Activated CD4-positive, alpha-beta T cell treated with anti-CD3 and anti-CD28 coated beads for 36 hours (primary cell): ENCODE measurements around the gene CCDC50. TPM values are rescaled to one million over a fixed set of nuclear protein-coding genes. Genes with fewer than 3 reads are reported as not detected.
A peak's percentile ranks its signal among the peaks of the same experiment; 100 is the strongest.

ENCODE experiments used
- ATAC-seq: fragments of 200-7000 bp; cut with Tn5 transposase; one replicate; pipeline ENCODE4 v1.10.0; 2021; ENCODE audit warnings: mild to moderate bottlenecking, moderate library complexity
- CTCF ChIA-PET: fragments of 350-600 bp; sonication (Branson Sonifier 250); formaldehyde crosslinking; loops from one replicate; lab custom pipeline; 2021; ENCODE audit warnings: antibody characterized with exemption; lab: Charles Lee
- POLR2A ChIA-PET: fragments of 350-600 bp; sonication (Branson Sonifier 250); formaldehyde crosslinking; loops from one replicate; lab custom pipeline; 2021; ENCODE audit warnings: antibody characterized with exemption, inconsistent platforms; lab: Charles Lee
- DNase-seq: peaks from one replicate; pipeline ENCODE4 v3.0.0-alpha.2; 2020
- H3K27ac Mint-ChIP-seq: one replicate; pipeline ENCODE4 v1.8.0; 2021; ENCODE audit warnings: mixed read lengths
- H3K27me3 Mint-ChIP-seq: one replicate; pipeline ENCODE4 v1.8.0; 2021; ENCODE audit warnings: mixed read lengths
- H3K36me3 Mint-ChIP-seq: one replicate; pipeline ENCODE4 v1.8.0; 2021; ENCODE audit warnings: low read depth, mixed read lengths
- H3K4me1 Mint-ChIP-seq: one replicate; pipeline ENCODE4 v1.8.0; 2021; ENCODE audit warnings: mixed read lengths
- H3K4me3 Mint-ChIP-seq: one replicate; pipeline ENCODE4 v1.8.0; 2021; ENCODE audit warnings: mild to moderate bottlenecking, moderate library complexity, mixed read lengths
- H3K9me3 Mint-ChIP-seq: one replicate; pipeline ENCODE4 v1.8.0; 2021; ENCODE audit warnings: low read depth, mixed read lengths
- intact Hi-C, 2 experiments: fragments of 100-400 bp; cut with DNase I in 1 of 2; cut with micrococcal nuclease in 1 of 2; formaldehyde crosslinking; loops; one replicate each; pipeline versions ENCODE4 v1.14.2 to v1.15.1; 2022 to 2024; cut with DNase I, micrococcal nuclease
- total RNA-seq, 2 experiments: library from RNA; stranded (reverse); gene quantifications; one replicate each; pipeline ENCODE4 v1.2.3, GENCODE V29; 2021

CCDC50 gene
- total RNA-seq, 2 experiments from 2014 or later = 26.5 to 27.2 TPM

DNA sequence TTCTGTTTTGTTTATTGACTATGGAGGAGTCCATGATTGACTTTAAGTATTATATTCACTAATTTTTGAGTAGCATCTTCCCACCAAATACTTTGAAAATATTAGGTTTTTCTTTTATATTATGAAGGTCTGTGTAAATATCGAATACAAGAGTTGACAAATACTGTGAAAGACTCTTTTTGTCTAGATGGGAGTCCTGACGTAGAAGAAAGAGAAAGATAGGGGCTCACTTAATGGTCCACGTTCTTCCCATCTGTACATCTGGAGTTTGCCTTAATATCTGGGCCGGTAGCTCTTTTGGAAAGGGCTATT, 8.9 kb downstream of the CCDC50 start:
- Mint-ChIP-seq H3K27me3 (no peaks in the 10 kb centered on the region), H3K4me3 (no peak overlapping the region), H3K4me1 (peaks cover 50% of the 10 kb centered on the region), H3K27ac (peak overlapping the region; percentile 65), H3K36me3 (no peaks in the 10 kb centered on the region), H3K9me3 (no peaks in the 10 kb centered on the region)
- DNase-seq (no peak), ATAC-seq (no peak)
- CTCF ChIA-PET = interaction anchor here (1.8 kb wide), 1 partner anchor 21 kb away, joined by 4 read pairs; no protein-coding TSS in a partner anchor
- POLR2A ChIA-PET = no interaction called here
- intact Hi-C loops = loop anchor here in 1 of 2 experiments (10.0 kb wide), 1 partner anchor 93 kb away; no protein-coding TSS in a partner anchor

DNA sequence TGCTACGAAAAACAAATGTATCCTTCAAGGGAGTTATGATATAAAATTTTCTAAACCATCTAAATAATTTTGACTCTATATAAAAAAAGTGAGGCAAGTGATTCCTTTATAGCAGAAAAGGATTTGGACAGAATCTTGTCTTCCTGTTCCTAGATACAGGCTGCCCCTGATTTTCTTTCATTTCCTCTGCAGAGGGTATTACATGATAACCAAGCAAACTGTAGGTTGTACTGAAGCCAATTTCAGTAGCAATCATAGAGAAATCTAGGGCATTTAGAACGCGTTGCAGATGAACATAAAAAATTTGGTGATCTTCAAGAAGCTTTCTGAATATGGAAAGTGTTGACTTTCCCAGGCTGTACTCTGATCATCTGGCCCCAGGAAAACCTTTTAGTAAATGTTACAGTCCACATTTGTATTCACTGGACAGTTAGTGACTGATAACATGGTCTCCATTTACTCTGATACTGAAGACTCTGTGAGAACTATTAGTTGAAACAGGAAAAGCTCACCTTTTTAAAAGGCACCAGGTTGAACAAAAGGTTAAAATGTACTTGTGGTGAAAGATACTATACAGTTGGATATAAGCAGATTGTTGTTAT, 10.2 kb downstream of the CCDC50 start:
- ChIA-PET POLR2A (no interaction called here), CTCF (no interaction called here)
- no peaks in the 10 kb centered on the region for H3K36me3 Mint-ChIP-seq
- H3K27me3 Mint-ChIP-seq = no peaks in the 10 kb centered on the region
- H3K4me1 Mint-ChIP-seq = peaks cover 48% of the 10 kb centered on the region
- peak overlapping the region; percentile 19 for H3K27ac Mint-ChIP-seq
- H3K4me3 Mint-ChIP-seq = no peak overlapping the region
- H3K9me3 Mint-ChIP-seq = no peaks in the 10 kb centered on the region
- ATAC-seq = no peak
- intact Hi-C loops = loop anchor here in 1 of 2 experiments (10.0 kb wide), 1 partner anchor 95 kb away; no protein-coding TSS in a partner anchor
- no peak for DNase-seq

DNA sequence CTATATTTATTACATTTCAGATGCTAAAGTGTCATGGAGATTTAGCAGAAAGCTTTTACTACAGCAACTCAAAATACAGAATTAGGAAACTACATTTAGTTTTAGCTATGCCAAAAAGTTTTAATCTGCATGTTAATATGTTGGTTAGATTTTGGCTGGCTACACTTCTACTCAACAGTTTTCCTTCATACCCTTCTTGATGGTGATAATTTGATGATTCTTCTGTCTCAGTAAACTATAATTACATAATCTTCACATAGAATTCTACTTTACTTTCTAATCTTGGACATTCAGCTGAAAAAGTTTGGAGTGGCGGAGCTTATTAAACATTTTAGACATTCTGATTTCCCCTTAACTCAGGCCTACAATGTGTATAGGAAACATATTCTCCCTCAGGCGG, 11.2 kb downstream of the CCDC50 start:
- ChIA-PET CTCF (interaction anchor here (0.9 kb wide), 1 partner anchor 15 kb away, joined by 3 read pairs; no protein-coding TSS in a partner anchor), POLR2A (no interaction called here)
- DNase-seq (no peak), ATAC-seq (no peak)
- H3K4me3 Mint-ChIP-seq = no peak overlapping the region
- intact Hi-C loops = no loop called here
- no peaks in the 10 kb centered on the region for H3K36me3 Mint-ChIP-seq
- no peaks in the 10 kb centered on the region for H3K27me3 Mint-ChIP-seq
- H3K27ac Mint-ChIP-seq = no peak overlapping the region
- peaks cover 46% of the 10 kb centered on the region for H3K4me1 Mint-ChIP-seq
- no peaks in the 10 kb centered on the region for H3K9me3 Mint-ChIP-seq

DNA sequence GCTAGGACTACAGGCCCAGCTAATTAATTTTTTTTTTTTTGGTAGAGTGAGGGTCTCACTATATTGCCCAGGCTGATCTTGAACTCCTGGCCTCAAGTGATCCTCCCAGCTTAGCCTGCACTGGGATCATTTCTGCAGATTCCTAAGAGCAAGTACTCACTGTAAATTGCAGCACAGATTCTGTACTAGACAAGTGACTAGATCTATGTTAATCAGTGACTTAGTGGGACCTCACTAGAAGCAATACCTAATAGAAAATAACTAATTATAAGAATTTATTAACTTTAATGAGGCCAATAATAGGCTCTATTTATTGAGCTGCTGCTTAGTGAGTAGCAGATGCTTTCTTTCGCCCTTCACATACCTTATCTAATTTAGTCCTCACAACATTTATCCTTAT, 11.8 kb downstream of the CCDC50 start:
- DNase-seq (no peak), ATAC-seq (no peak)
- Mint-ChIP-seq H3K9me3 (no peaks in the 10 kb centered on the region), H3K27me3 (no peaks in the 10 kb centered on the region), H3K4me3 (no peak overlapping the region), H3K36me3 (no peaks in the 10 kb centered on the region), H3K27ac (no peak overlapping the region), H3K4me1 (peaks cover 46% of the 10 kb centered on the region)
- POLR2A ChIA-PET = no interaction called here
- intact Hi-C loops = no loop called here
- CTCF ChIA-PET = interaction anchor here (0.9 kb wide), 1 partner anchor 14 kb away, joined by 3 read pairs; no protein-coding TSS in a partner anchor

DNA sequence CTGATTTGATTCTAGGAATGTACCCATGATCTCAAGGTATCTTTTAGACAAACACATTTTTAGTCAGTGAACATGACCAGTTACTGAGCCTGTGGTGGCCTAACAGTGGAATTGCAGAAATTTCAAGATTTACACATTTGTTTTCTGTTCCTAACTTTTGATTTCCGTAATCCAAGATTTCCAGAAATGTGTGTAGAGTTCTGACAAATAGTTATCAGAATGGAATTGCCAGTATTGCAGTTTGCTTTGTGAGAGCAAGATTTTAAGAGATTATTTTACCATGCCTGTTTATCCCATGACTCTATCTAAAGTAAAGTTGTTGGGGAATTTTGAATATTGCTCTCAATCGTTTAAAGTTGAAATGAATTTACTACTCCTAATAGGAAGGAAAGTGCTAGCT, 12.8 kb downstream of the CCDC50 start:
- H3K4me3 Mint-ChIP-seq = no peak overlapping the region
- H3K36me3 Mint-ChIP-seq = no peaks in the 10 kb centered on the region
- POLR2A ChIA-PET = no interaction called here
- intact Hi-C loops = no loop called here
- CTCF ChIA-PET = no interaction called here
- H3K27ac Mint-ChIP-seq = no peak overlapping the region
- peaks cover 38% of the 10 kb centered on the region for H3K4me1 Mint-ChIP-seq
- DNase-seq = no peak
- no peaks in the 10 kb centered on the region for H3K27me3 Mint-ChIP-seq
- H3K9me3 Mint-ChIP-seq = no peaks in the 10 kb centered on the region
- no peak for ATAC-seq

DNA sequence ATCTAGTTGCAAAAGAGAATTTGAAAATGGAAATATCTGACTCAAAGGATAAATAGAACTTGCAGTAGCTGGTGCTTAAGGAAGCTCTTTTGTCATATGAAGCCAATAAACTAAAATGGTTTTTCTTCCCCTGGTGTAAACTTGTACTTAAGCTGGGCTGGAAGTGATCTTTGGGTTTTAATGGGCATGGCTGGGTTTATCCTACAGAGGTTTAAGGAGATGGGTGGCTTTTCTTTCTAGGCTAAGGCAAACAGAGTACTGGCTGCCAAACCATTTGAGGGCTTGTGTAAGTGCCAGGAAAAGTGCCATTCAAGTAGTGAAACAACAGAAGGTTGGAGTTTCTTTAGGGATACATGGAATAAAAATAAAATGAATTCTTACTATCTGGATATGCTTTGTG, 13.2 kb downstream of the CCDC50 start:
- ChIA-PET CTCF (no interaction called here), POLR2A (no interaction called here)
- H3K27ac Mint-ChIP-seq = no peak overlapping the region
- H3K4me1 Mint-ChIP-seq = peaks cover 35% of the 10 kb centered on the region
- DNase-seq (no peak), ATAC-seq (no peak)
- H3K27me3 Mint-ChIP-seq = no peaks in the 10 kb centered on the region
- no peaks in the 10 kb centered on the region for H3K9me3 Mint-ChIP-seq
- intact Hi-C loops = no loop called here
- no peak overlapping the region for H3K4me3 Mint-ChIP-seq
- no peaks in the 10 kb centered on the region for H3K36me3 Mint-ChIP-seq

DNA sequence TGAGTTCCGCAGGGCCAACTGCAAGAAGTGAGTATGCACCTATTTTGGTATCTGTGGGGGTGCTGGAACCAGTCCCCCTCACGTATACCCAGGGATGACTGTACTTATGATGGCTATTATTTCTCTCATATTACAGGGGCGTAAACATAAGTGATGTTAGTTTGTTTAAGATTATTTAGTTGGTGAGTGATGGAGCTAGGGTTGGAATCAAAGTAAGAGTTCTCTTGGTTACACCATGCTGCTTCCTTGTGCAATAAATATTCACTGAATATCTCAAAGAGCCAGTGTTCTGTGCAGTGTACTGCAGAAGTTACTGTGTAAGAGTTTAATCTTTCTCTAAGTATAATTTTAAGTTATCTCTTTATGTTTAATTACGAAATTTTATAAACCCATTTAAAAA, 13.9 kb downstream of the CCDC50 start:
- no peak overlapping the region for H3K4me3 Mint-ChIP-seq
- H3K36me3 Mint-ChIP-seq = no peaks in the 10 kb centered on the region
- H3K4me1 Mint-ChIP-seq = peaks cover 34% of the 10 kb centered on the region
- CTCF ChIA-PET = interaction anchor here (0.7 kb wide), 1 partner anchor 282 kb away, joined by 4 read pairs; no protein-coding TSS in a partner anchor
- no peaks in the 10 kb centered on the region for H3K9me3 Mint-ChIP-seq
- no peak for ATAC-seq
- POLR2A ChIA-PET = no interaction called here
- no peak overlapping the region for H3K27ac Mint-ChIP-seq
- DNase-seq = no peak
- H3K27me3 Mint-ChIP-seq = no peaks in the 10 kb centered on the region
- intact Hi-C loops = no loop called here

DNA sequence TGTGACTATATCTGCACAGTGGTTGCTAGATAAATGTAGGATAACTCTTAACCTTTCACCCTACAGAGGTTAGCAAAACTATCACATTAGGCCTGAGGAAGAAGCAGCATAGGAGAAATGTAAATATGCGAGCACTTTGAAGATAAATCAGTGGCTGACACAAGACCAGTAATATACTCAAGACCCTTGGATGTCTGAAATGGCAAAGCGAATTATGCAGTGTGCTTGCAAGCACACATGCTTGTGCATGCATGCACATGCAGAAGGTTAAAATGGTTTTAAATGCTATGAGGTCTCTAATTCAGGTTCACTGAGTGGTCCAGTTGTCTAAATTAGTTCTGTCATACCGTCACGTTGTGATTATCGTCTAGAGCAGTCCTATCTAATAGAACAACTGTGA, 14.7 kb downstream of the CCDC50 start:
- Mint-ChIP-seq H3K27ac (no peak overlapping the region), H3K9me3 (no peaks in the 10 kb centered on the region), H3K4me3 (no peak overlapping the region), H3K4me1 (peaks cover 33% of the 10 kb centered on the region), H3K36me3 (no peaks in the 10 kb centered on the region), H3K27me3 (no peaks in the 10 kb centered on the region)
- ATAC-seq = no peak
- DNase-seq = no peak
- CTCF ChIA-PET = no interaction called here
- POLR2A ChIA-PET = no interaction called here
- intact Hi-C loops = no loop called here

DNA sequence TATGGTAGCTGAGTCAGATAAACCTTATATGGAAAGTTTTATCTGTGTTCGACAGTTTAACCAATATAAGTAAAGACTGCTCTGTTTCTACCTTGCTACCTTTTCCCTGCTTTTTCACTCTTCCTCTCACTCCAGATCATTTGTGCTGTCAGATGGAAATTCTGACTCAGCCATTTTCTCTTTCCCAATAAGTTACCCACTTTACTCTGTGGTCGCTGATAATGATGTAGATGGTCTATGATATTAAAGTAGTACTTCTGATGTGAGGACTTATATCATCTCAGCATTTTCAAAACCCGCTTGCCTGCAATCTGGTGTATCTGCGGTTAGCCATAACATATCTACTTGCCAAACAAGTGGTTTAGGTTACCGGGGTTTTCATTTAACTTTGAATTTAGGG, 16.1 kb downstream of the CCDC50 start:
- Mint-ChIP-seq H3K36me3 (no peaks in the 10 kb centered on the region), H3K27ac (no peak overlapping the region), H3K4me1 (peaks cover 26% of the 10 kb centered on the region), H3K4me3 (no peak overlapping the region), H3K27me3 (no peaks in the 10 kb centered on the region), H3K9me3 (no peaks in the 10 kb centered on the region)
- peak; percentile 30 for ATAC-seq
- ChIA-PET POLR2A (no interaction called here), CTCF (no interaction called here)
- intact Hi-C loops = no loop called here
- DNase-seq = no peak

DNA sequence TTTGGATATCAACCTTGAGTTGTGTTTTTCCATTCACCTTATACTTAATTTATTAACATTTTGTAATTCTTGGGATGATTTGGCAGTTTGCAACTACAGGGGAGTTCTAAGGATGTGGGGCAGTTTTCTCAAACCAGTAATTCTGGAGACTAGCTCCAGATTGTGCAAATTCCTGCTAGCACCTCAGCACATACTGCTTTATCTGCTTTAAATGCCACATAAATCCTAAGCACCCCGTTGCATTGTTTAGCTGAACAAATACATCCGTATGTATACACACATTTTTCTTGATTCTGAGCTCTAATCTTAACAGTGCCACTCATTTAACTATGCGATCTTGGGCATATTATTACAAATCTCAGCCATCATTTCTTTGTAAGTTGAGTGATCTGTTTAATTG, 18.0 kb downstream of the CCDC50 start:
- no peaks in the 10 kb centered on the region for H3K9me3 Mint-ChIP-seq

DNA sequence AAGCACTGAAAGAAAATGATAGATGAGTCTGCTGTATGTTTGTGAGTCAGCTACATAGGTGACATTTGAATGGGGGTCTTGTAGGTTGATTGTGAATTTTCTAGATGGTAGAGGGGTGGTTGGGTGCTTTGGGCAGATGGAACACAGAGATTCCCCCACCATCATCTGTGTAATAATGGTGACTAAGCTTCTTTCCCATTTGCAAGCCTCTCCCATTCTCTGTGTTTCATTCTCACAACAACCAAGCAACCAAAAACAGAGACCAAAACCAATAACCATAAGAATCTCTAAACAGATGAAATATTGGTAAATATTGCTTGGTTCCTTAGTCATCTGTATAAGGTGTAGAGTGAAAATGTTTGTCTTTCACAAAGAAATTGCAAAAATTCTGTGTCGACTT, 18.9 kb downstream of the CCDC50 start:
- no peaks in the 10 kb centered on the region for H3K36me3 Mint-ChIP-seq
- ATAC-seq = no peak

More for the DNA sequence above, 18.0 kb downstream of the CCDC50 start:
- intact Hi-C loops = no loop called here
- peaks cover 25% of the 10 kb centered on the region for H3K4me1 Mint-ChIP-seq
- H3K4me3 Mint-ChIP-seq = no peak overlapping the region
- no peak overlapping the region for H3K27ac Mint-ChIP-seq
- POLR2A ChIA-PET = no interaction called here
- no peaks in the 10 kb centered on the region for H3K27me3 Mint-ChIP-seq
- ATAC-seq (no peak), DNase-seq (no peak)
- no peaks in the 10 kb centered on the region for H3K36me3 Mint-ChIP-seq
- CTCF ChIA-PET = no interaction called here

DNA sequence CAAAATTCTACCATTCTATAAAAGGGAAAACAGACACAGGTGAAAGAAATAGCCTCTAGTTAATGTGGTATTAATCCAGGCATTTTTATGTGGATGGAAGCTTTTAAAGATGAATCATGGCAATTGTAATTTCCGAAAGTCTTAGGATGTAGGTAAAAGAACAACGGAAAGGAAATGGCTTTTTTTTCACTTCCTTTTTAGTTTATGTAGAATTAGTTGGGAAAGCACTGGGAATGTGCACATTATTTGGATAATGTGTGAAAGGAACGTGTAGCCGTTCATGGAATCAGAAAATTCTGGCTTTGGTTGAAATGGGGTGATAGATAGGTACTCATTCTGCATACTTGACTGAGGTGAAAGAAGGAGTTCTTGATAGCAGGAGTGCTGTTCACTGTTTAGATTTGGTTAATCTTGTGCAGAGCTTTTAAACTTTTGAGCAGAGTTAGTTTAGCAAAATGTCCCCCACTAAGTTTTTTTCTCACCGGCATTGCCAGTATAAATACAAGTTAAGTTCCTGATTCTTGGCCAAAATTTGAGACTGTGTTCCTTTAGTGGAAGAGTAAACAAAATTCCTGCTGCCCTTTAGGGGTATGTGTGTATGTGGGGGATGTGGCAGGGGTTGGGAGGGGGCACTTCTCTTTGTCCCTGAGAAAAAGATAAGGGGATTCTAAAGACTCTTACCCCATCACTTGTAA, 21.3 kb downstream of the CCDC50 start:
- Mint-ChIP-seq H3K9me3 (no peaks in the 10 kb centered on the region), H3K27ac (no peak overlapping the region), H3K4me1 (peaks cover 21% of the 10 kb centered on the region), H3K27me3 (no peaks in the 10 kb centered on the region), H3K4me3 (no peak overlapping the region), H3K36me3 (no peaks in the 10 kb centered on the region)
- ATAC-seq (no peak), DNase-seq (no peak)
- POLR2A ChIA-PET = no interaction called here
- intact Hi-C loops = no loop called here
- CTCF ChIA-PET = no interaction called here

More for the DNA sequence above, 18.9 kb downstream of the CCDC50 start:
- Mint-ChIP-seq H3K27me3 (no peaks in the 10 kb centered on the region), H3K27ac (no peak overlapping the region), H3K4me1 (peaks cover 25% of the 10 kb centered on the region), H3K9me3 (no peaks in the 10 kb centered on the region), H3K4me3 (no peak overlapping the region)
- ChIA-PET CTCF (no interaction called here), POLR2A (no interaction called here)
- intact Hi-C loops = no loop called here
- no peak for DNase-seq
